Stimulated activated CD4-positive, alpha-beta T cell treated with anti-CD3 and anti-CD28 coated beads, Interleukin-12 subunit alpha, Interleukin-12 subunit beta, amount 100 ng/mL, for 4 hours (primary cell): Measurements from ENCODE around the gene TP53BP1.

ENCODE experiments used
- DNase-seq: peaks from one replicate; pipeline ENCODE4 v3.0.0-alpha.2; 2020

Gene TP53BP1

DNA sequence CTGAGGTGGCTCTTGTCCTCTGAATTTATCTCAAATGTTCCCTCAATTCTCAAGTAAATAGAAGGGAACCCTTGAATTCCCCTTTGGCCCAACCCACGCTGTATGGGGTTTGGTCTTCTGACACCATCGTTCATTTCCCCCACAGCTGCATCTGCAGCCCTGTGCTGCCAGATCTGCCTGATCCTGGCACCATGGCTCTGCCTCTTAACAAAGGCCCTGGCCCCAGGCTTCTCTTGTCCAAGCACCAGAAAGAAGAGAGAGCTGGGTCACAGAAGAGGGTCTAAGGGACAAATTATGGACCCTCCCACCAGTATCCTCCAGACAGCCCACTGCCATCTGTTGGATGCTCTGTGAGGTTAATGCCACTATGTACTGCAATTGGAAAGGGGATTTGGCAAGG lies 26.2 kb upstream of the TP53BP1 start:
- no peak for DNase-seq

DNA sequence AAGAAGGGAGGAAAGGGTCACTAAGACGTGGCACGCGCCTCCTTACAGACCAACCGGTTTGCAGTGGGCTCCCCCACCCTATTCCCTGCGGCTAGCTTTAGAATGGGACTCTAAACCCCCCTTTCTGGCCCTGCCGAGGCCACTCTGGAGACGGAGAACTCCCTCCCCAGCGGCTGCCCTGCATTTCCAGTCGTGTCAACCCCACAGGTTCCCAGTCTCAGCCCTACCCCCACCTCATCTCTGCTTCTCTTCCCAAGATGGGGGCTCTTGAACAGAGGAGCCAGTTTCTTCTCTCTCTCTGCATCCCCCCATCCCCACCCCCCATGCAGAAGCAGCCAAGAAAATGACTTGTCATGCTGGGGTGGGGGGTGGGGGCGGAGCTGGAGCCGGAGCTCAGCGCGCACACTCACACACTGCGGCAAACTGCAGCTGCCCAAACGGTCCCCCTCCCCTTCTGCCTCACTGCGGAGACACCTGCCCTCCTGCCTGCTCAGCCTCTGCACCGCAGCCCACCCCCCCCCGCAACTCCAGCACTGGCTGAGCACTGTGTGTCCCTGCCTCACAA lies 25.3 kb upstream of the TP53BP1 start:
- DNase-seq, result no peak

DNA sequence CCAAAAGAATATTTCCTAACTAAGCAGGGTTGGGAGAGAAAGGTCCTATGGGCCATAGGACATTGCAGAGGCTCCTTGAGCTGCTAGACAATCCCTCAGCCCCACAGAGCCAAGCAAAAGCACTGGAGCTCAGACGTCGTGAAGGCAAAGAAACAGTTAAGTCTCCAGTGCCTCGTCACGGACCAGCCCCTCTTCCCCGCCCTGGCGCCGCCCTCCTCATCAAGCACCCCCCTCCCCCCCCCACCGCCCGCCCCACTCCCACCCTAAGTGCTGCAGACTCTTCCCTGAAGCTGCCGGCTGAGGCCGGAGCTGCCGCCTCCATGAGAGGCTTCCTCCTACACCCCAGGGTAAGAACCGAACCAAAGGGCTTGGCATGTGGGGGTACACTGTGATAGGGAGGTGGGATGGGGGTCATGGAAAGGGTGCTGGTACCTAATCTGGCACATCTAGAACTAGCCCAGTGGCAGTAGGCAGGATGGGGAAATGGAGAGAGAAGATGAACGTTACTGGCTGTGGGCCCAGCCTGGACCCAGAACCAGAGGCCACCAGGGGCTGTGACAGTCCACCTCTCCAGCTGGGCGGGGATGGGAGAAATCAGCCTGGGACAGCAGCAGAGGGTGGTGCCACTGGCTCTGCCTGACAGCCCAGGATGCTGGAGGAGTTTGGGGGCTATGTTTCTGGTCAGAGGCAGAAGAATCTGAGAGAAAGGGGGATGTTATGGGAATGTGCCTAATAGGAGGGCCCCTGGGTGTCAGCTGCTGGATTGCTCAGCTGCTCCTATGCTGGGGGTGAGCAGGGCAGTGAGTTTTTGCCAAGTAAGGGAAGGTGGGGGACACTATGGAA lies 24.6 kb upstream of the TP53BP1 start, which contains the start of gene MAP1A:
Gene MAP1A (plus strand): TSS at position 255 of the 843 bp plus-strand sequence. CDS start 3,866 bp downstream, outside the sequence.
- no peak for DNase-seq

- DNase-seq, result no peak
Observed at GRCh38 chr15:43516801-43517353, 23.9 kb upstream of the TP53BP1 start.

GRCh38 chr15:43516185-43516584 lies 23.2 kb upstream of the TP53BP1 start:
- DNase-seq, result no peak

- DNase-seq, result no peak
Observed at GRCh38 chr15:43515741-43516140, 22.8 kb upstream of the TP53BP1 start.

DNA sequence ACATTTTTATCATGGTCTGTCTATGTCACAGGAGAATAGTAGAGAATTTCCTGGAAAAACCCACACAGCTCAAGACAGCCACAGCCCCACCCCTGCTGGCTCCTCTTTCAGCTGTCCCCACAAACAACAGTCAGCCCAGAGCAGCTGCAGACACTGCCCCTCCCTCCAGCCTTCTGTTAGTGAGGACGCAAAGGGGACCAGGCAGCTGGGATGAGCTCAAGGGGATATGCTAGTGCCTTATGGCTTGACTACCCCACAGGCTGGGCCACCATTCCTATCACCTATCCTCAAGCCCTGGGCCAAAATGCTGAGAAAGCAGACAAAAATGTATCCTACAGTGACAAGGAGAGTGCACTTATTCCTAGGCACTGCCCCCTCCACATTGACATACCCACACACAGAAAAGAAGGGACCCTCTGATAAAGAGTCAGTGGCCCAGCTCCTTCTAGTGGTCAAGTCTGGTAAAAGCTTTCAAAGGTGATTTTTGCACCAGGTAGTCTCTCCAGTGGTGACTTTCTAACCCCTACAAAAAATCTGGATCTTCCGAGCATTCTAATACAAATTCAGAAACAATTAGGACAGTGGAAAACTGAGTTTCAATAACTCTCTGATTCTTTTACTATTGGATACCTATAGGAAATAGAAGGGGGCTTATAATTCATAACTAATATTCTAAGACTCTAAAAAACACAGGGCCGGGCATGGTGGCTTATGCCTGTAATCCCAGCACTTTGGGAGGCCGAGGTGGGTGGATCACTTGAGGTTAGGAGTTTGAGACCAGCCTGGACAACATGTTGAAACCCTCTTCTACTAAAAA lies 21.5 kb upstream of the TP53BP1 start:
- no peak for DNase-seq

DNA sequence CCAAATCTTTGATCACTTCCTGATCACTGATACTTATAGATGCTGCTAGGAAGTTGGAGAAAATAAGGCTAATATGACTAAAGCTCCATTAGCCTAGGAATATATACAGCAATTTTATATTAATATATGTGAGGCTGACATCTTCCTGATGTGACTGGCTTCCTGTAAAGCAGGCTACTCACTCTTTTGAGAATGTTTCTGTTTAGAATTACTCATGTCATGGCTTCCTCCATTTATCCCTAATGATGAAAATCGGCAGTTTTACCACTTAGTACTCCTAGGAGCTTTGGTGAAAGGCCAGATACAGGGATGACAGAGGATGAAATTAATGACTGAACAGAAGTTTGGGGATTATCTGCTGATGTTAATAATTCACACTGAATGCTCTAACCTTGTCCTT lies 20.6 kb upstream of the TP53BP1 start:
- no peak for DNase-seq

DNA sequence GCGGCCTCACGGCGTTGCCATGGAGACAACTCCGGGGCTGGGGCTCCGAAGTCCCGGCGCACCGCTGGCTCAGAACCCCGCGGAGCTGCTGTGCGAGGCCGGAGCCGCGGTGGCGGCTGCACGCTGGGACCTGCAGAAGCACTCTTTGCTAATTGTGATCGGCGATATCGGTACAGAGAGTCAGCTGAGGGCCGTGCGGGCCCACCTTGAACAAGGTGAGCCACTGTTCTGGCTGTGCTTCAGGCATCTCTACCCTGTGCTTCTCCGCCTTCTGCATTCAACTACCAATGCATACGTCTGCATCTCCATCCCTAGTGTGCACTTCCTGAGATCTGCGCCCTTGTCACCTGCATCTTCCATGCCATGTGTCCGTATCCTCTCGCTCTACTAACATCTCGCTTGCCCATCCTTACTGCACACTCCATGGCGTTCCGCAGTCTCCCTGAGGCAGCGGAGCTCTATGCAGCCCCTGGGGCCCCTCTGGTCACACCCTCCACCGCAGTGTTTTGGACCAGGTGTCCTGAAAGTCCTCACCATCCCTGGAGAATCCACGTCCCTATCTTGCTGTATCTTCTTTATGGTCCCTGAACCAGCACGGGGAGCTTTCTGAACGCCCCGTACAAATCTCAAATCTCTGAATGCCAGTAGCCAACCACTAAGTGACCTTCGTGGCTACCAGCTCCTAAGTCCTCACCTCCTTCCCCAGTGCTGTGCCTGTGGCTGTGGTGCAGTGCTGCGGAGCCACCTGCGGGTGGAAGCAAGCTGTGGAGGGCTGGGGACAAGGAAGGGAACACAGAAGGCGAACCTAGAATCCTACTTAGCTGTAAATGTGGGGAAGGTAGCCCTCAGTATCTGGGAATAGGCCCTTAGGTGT lies 18.3 kb upstream of the TP53BP1 start:
- no peak for DNase-seq

- peak; percentile 93 for DNase-seq
Observed at GRCh38 chr15:43510200-43511011, 17.4 kb upstream of the TP53BP1 start.

DNA sequence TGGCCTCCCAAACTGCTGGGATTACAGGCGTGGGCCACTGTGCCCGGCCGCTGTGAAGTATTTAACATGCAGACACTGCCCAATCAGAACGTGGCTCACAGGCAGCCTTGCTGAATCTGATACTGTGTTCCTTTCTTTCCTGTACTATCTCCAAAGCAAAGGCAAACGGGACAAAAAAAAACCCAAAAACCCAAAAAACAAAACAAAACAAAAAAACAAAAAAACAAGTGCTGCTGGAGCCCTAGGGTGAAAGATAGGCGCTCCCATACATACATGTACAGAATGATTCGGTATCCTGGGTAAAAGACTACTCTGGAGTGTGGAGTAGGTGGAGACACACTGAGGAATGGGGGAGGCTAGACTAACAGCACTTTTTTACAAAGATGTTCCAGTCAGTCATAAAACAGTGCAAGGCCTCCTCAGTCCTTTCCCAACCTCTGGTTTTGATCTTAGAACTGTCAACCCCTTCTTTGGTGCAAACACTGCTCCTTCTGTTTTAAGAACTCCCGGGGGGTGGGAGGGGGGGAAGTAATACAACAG lies 16.8 kb upstream of the TP53BP1 start:
- no peak for DNase-seq

GRCh38 chr15:43508991-43509659 lies 16.2 kb upstream of the TP53BP1 start:
- DNase-seq, result no peak

DNA sequence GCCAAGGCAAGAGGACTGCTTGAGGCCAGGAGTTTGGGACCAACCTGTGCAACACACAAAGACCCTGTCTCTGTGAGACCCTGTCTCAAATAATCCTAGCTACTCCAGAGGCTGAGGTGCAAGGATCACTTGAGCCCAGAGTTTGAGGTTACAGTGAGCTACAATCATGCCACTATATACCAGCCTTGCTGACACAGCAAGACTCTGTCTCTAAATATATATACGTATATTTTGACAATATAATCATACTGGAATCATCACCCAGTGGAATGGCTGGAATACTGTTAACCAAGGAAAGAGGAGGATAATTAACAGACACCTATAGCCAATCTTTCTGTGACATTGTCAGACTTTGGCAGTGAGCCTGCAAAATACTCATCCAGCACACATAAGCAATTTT lies 15.5 kb upstream of the TP53BP1 start:
- DNase-seq, result no peak

GRCh38 chr15:43505738-43506137 lies 12.8 kb upstream of the TP53BP1 start:
- DNase-seq, result no peak

DNA sequence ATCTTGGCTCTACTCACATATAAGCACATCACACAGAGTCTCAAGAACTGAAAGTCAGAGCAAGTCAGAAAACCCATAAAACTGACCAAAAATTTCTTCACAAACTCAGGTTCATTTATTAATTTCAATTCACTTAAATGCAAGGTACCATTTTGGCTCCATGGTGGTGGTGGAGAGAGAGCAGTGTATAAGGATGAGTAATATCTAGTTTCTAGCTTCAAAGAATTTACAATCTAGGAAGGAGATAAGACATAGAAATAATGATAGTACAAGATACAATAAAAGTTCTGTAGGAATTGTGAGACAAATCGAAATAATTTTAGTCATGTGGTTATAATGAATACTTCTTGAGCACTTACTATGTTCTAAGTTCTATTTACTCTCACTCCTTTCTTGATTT lies 6.7 kb upstream of the TP53BP1 start:
- no peak for DNase-seq

- no peak for DNase-seq
Observed at GRCh38 chr15:43498990-43499389, 6.0 kb upstream of the TP53BP1 start.

- DNase-seq, result no peak
Observed at GRCh38 chr15:43493703-43494472, 932 bp upstream of the TP53BP1 start.

DNA sequence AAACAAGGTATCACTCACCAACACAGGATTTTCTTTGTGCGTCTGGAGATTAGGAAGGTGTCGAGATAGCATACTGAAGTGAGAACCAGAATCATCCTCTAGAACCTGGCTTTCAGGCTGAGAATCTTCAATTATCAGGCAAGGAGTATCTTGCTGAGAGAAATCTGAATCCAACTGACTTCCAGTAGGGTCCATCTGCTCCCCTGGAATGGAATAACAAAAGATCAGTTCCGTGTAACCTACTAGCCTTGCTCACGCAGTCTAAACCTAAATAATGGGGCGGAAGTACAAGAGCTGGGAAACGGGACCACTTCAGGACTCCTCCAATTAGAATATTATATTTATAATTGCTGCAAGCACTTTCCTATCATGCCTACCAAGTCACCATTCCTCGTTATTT lies 690 bp downstream of the TP53BP1 start:
- no peak for DNase-seq

GRCh38 chr15:43489191-43489590 lies 3.8 kb downstream of the TP53BP1 start:
- DNase-seq, result no peak

DNA sequence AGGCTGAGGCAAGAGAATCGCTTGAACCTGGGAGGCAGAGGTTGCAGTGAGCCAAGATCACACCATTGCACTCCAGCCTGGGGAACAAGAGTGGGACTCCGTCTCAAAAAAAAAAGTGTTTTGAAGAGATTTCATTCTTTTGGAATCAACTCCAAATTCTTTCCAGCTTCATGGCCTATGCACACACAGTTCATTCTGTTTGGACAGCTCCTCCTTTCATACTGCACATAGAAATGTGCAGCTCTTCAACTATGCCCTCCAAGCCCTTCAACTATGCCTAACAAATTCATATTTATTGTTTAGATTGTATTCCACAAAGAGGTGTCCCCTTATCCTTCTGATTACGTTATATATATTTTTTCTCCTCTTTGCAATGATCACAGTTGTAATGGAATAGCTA lies 4.2 kb downstream of the TP53BP1 start:
- DNase-seq, result no peak
